ENCODE measurements around the gene JCHAIN.

GRCh38 chr4:70619778-70620177 is 46.5 kb downstream of the JCHAIN start:
- no peak for TF ChIP-seq CTCF (IDR thresholded peaks at IDR 0.05)
- TF ChIP-seq POLR2AphosphoS5 (IDR thresholded peaks at IDR 0.05) = no peak

Measured in prostate gland (tissue), 2 donors.